SK-N-MC (cell line): ENCODE results near the gene ENTPD7.

Source experiments
- EZH2 ChIP-seq: fragments of 200-600 bp; sonication (generic); IDR thresholded peaks from one replicate; pipeline ENCODE4 v1.6.1; 2017; ENCODE audit warnings: antibody characterized with exemption
- POLR2AphosphoS5 ChIP-seq: IDR thresholded peaks from 2 replicates; pipeline ENCODE4 v1.6.1; 2012; ENCODE audit warnings: mild to moderate bottlenecking, low read depth, low read length, borderline replicate concordance

DNA sequence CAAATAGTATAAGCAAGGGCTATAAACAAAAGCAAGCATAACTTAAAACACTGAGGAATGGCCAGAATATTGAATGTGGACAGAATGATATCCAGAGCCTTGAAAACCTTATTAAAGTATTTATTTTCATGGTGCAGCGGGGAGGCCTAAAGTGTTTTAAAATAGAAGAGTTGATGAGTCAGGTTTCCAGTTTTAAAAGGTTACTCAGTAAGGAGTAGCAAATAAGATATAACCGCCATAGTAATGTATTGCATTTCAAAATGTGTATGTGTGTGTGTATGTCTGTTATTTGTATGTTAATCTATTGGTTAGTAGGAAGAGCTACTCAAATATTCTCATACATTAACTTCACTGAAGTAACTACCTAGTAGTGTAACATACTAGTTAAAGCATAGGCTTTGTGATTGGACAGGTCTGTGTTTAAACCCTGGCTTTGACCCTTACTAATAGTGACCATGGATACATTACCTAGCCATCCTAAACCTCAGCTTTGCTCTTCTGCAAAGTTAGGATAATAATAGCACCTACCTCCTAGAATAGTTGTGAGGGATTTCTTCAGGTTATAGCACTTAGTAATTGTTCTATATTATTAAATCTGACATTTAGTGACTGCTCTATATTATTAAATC is 89.6 kb downstream of the ENTPD7 start:
- TF ChIP-seq POLR2AphosphoS5 (no peak), EZH2 (no peak)
